ENCODE measurements around the gene C10orf67. TPM values are rescaled to one million over a fixed set of nuclear protein-coding genes. Genes with fewer than 3 reads are reported as not detected.
"Not testable (repeated sequence)": the region's sequence is repeated elsewhere in the genome, so short reads cannot be mapped to it uniquely, and the experiment has no call there.

C10orf67 gene
- total RNA-seq, 2 donors from 2014 or later, result not detected

DNA sequence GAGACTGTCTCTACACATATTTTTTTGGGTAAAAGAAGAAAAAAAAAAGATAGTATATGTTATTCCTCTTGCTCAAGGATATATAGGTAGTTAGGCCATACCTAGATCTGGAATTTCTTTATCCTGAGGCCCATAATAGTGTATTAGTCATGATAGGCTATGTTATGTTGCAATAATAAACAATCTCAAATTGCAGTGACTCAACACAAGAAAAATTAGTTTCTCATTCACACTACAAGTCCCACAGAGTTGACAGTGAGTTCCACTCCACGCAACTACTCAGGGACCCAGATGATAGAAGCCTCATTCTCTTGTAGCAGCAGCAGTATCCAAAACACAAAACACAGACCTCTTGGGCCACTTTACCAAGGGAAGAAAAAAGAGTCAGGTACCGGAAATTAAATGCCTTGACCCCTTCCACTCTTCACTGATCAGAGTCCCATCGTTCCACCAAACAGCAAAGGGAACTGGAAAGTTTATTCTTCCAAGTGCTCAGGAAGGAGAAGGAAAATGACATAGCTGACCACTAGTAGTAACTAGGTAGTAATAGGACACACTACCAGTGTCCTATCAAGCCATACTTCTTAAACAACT, 7.4 kb upstream of the C10orf67 start:
- no peak for ATAC-seq
- no peak for DNase-seq (ENCODE audit: low spot score)
- peaks cover 10 to 14% of the 10 kb centered on the region in 2 donors for H3K27me3 Mint-ChIP-seq
- no peak overlapping the region for H3K27ac Mint-ChIP-seq
- H3K4me1 Mint-ChIP-seq (ENCODE audit: low read depth in 2 of 2), result no peaks in the 10 kb centered on the region
- no peak overlapping the region for H3K4me3 Mint-ChIP-seq
- H3K36me3 Mint-ChIP-seq, result no peaks in the 10 kb centered on the region
- H3K9me3 Mint-ChIP-seq, result no peaks in the 10 kb centered on the region

DNA sequence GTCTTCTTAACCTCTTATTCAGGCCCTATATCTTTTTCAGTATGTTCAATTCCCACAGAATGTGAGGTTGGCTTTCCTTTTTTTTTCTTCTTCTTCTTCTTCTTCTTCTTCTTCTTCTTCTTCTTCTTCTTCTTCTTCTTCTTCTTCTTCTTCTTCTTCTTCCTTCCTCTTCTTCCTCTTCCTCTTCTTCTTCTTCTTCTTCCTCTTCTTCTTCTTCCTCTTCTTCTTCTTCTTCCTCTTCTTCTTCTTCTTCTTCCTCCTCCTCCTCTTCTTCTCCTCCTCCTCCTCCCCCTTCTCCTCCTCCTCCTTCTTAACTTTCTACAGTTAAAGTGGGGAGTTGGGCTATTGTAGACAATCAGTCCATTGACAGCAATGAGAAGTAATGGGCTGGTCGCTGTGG, 6.1 kb upstream of the C10orf67 start:
- H3K27me3 Mint-ChIP-seq, result peaks cover 8 to 10% of the 10 kb centered on the region in 2 donors
- not testable (repeated sequence) for H3K27ac Mint-ChIP-seq; DNase-seq (ENCODE audit: low spot score); ATAC-seq; H3K4me3 Mint-ChIP-seq; H3K36me3 Mint-ChIP-seq; H3K4me1 Mint-ChIP-seq (ENCODE audit: low read depth in 2 of 2); H3K9me3 Mint-ChIP-seq

DNA sequence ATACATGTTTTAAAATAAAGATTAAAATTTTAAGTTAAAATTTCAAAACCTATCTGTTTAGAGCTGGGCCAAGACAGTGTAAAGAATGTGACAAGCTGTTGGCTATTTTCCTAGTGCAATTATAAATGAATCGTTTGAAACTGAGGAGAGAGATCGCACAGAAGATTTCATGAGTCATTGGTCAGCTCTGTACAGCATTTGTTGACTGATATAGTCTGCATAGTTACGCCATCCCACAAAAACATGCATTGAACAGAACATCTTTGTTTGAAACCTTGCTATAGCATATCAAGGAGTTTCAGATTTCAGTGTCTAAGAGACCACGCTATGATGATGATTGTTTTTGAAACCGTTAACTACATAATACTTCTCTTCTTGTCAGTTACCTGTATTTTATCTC, 1.3 kb upstream of the C10orf67 start:
- Mint-ChIP-seq H3K4me1 (ENCODE audit: low read depth in 2 of 2) (peaks cover 0 to 3% of the 10 kb centered on the region in 2 donors), H3K27me3 (peaks cover 26 to 35% of the 10 kb centered on the region in 2 donors), H3K36me3 (no peaks in the 10 kb centered on the region), H3K27ac (no peak overlapping the region), H3K4me3 (no peak overlapping the region), H3K9me3 (no peaks in the 10 kb centered on the region)
- ATAC-seq (no peak), DNase-seq (ENCODE audit: low spot score) (no peak)

- H3K4me3 Mint-ChIP-seq, result no peak overlapping the region
- H3K27ac Mint-ChIP-seq, result no peak overlapping the region
- DNase-seq (ENCODE audit: low spot score) (no peak), ATAC-seq (no peak)
- peaks cover 0 to 3% of the 10 kb centered on the region in 2 donors for H3K4me1 Mint-ChIP-seq (ENCODE audit: low read depth in 2 of 2)
- no peaks in the 10 kb centered on the region for H3K36me3 Mint-ChIP-seq
- H3K27me3 Mint-ChIP-seq, result peaks cover 30 to 35% of the 10 kb centered on the region in 2 donors
- no peaks in the 10 kb centered on the region for H3K9me3 Mint-ChIP-seq
Measured at GRCh38 chr10:23343591-23344240, 881 bp downstream of the C10orf67 start.

- Mint-ChIP-seq H3K36me3 (no peaks in the 10 kb centered on the region), H3K4me3 (no peak overlapping the region), H3K27ac (no peak overlapping the region), H3K9me3 (no peaks in the 10 kb centered on the region), H3K4me1 (ENCODE audit: low read depth in 2 of 2) (peaks cover 0 to 3% of the 10 kb centered on the region in 2 donors), H3K27me3 (peaks cover 30 to 34% of the 10 kb centered on the region in 2 donors)
- DNase-seq (ENCODE audit: low spot score) (no peak), ATAC-seq (no peak)
Measured at GRCh38 chr10:23342213-23342884, 2.2 kb downstream of the C10orf67 start.

DNA sequence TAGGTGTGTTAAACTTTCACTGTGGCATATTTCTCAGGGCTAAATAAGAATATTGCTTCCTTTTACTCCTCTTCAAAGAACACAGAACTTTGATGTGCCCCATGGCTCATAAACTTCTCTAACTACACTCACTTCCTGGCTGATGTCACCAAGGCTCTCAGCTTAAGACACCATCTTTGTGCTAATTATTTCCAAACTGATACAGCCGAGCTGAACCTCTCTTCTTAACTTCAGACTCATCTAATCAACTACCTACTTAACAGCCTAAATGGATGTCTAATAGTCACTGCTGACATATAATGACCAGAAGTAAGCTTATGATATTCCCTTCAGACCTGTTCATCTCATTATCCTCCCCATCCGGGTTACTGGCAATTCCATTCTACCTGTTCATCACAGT, 3.6 kb downstream of the C10orf67 start:
- Mint-ChIP-seq H3K36me3 (no peaks in the 10 kb centered on the region), H3K27ac (no peak overlapping the region), H3K27me3 (peaks cover 30 to 34% of the 10 kb centered on the region in 2 donors), H3K9me3 (no peaks in the 10 kb centered on the region), H3K4me3 (no peak overlapping the region), H3K4me1 (ENCODE audit: low read depth in 2 of 2) (peaks cover 0 to 3% of the 10 kb centered on the region in 2 donors)
- DNase-seq (ENCODE audit: low spot score), result no peak
- ATAC-seq, result no peak

DNA sequence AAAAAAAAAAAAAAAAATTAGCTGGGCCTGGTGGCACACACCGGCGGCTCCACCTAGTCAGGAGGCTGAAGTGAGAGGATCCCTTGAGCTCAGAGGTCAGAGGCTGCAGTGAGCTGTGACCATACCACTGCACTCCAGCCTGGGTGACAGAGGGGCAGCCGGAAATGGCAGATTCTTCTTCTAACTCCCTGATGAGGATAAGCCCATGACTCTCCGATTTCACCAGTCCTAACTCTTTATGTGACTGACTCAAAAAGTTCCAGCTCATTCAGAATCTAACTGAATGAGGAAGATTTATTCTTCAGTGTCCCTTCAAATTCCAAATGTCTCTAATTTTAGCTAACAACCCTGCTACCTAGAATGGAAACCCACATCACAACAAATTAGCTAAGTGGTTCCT, 4.2 kb downstream of the C10orf67 start:
- Mint-ChIP-seq H3K27me3 (peaks cover 30 to 35% of the 10 kb centered on the region in 2 donors), H3K4me3 (no peak overlapping the region), H3K36me3 (no peaks in the 10 kb centered on the region), H3K9me3 (no peaks in the 10 kb centered on the region), H3K27ac (no peak overlapping the region), H3K4me1 (ENCODE audit: low read depth in 2 of 2) (peaks cover 0 to 3% of the 10 kb centered on the region in 2 donors)
- ATAC-seq, result no peak
- DNase-seq (ENCODE audit: low spot score), result no peak

DNA sequence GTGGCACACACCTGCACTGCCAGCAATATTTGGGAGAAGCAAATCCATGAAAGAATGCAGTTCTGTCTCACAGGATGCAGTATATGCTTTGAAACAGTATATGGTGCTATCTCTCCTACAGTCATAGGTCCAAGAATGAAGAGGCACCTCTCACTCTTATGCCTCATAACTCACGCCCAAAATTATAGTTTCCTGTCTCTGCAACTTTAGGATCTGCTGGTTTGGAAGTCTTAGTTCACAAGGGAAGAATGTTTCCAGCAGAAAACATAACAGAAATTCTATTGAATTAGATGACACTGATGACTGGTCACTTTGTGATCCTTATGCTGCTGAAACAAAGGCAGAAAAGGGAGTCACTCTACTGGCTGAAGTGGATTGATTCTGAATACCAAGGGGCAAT, 5.7 kb downstream of the C10orf67 start:
- no peaks in the 10 kb centered on the region for H3K9me3 Mint-ChIP-seq
- H3K27ac Mint-ChIP-seq, result no peak overlapping the region
- H3K4me3 Mint-ChIP-seq, result no peak overlapping the region
- H3K4me1 Mint-ChIP-seq (ENCODE audit: low read depth in 2 of 2), result no peaks in the 10 kb centered on the region
- DNase-seq (ENCODE audit: low spot score), result no peak
- H3K36me3 Mint-ChIP-seq, result no peaks in the 10 kb centered on the region
- H3K27me3 Mint-ChIP-seq, result peaks cover 23 to 29% of the 10 kb centered on the region in 2 donors
- no peak for ATAC-seq

GRCh38 chr10:23338155-23338828, 6.3 kb downstream of the C10orf67 start:
- ATAC-seq (no peak), DNase-seq (ENCODE audit: low spot score) (no peak)
- no peak overlapping the region for H3K27ac Mint-ChIP-seq
- H3K36me3 Mint-ChIP-seq, result no peaks in the 10 kb centered on the region
- H3K9me3 Mint-ChIP-seq, result no peaks in the 10 kb centered on the region
- peaks cover 23 to 29% of the 10 kb centered on the region in 2 donors for H3K27me3 Mint-ChIP-seq
- H3K4me1 Mint-ChIP-seq (ENCODE audit: low read depth in 2 of 2), result no peaks in the 10 kb centered on the region
- no peak overlapping the region for H3K4me3 Mint-ChIP-seq

DNA sequence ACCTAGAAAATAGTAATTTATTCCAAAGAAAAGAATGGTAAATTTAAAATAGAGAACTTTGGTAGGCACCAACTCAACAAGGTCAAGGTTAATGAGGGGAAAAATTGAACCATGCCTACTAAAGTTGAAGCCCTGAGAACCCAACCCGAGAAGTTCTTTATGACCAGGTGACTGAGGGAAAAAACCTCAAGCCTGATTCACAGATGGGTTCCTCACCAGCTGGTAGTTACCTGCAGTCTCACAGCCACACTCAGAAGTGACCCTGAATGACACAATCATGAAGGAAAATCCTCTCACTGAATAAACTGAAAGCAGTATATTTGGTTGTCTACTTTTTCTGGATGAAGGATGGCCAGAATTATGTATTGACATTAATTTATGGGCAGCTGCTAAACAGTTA, 7.0 kb downstream of the C10orf67 start:
- H3K27ac Mint-ChIP-seq, result no peak overlapping the region
- H3K9me3 Mint-ChIP-seq, result no peaks in the 10 kb centered on the region
- no peak overlapping the region for H3K4me3 Mint-ChIP-seq
- no peaks in the 10 kb centered on the region for H3K36me3 Mint-ChIP-seq
- no peak for ATAC-seq
- peaks cover 17 to 25% of the 10 kb centered on the region in 2 donors for H3K27me3 Mint-ChIP-seq
- no peak for DNase-seq (ENCODE audit: low spot score)
- H3K4me1 Mint-ChIP-seq (ENCODE audit: low read depth in 2 of 2), result no peaks in the 10 kb centered on the region

- no peak overlapping the region for H3K4me3 Mint-ChIP-seq
- peaks cover 3% of the 10 kb centered on the region for H3K9me3 Mint-ChIP-seq
- H3K27ac Mint-ChIP-seq, result no peak overlapping the region
- no peaks in the 10 kb centered on the region for H3K4me1 Mint-ChIP-seq (ENCODE audit: low read depth in 2 of 2)
- no peak for ATAC-seq
- H3K36me3 Mint-ChIP-seq, result no peaks in the 10 kb centered on the region
- no peak for DNase-seq (ENCODE audit: low spot score)
- peaks cover 3% of the 10 kb centered on the region in 2 donors for H3K27me3 Mint-ChIP-seq
Measured at GRCh38 chr10:23331567-23332301, 12.9 kb downstream of the C10orf67 start.

DNA sequence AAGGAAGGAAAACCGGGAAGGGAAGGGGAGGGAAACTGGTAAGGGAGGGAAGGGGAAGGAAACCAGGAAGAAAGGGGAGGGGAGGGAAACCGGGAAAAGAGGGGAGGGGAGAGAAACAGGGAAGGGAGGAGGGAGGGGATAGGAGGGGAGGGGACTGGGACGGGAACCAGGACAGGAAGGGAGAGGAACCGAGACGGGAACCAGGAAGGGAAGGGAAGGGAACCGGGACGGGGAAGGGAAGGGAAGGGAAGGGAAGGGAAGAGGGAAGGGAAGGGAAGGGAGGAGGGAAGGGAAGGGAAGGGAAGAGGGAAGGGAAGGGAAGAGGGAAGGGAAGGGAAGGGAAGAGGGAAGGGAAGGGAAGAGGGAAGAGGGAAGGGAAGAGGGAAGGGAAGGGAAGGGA, 13.6 kb downstream of the C10orf67 start:
- H3K9me3 Mint-ChIP-seq, result peaks cover 3% of the 10 kb centered on the region
- H3K4me3 Mint-ChIP-seq, result no peak overlapping the region
- H3K27me3 Mint-ChIP-seq, result peaks cover 5 to 8% of the 10 kb centered on the region in 2 donors
- DNase-seq (ENCODE audit: low spot score), result no peak
- no peak overlapping the region for H3K27ac Mint-ChIP-seq
- no peaks in the 10 kb centered on the region for H3K4me1 Mint-ChIP-seq (ENCODE audit: low read depth in 2 of 2)
- no peaks in the 10 kb centered on the region for H3K36me3 Mint-ChIP-seq
- ATAC-seq, result no peak

- Mint-ChIP-seq H3K4me1 (ENCODE audit: low read depth in 2 of 2) (no peaks in the 10 kb centered on the region), H3K27ac (no peak overlapping the region), H3K9me3 (peaks cover 3% of the 10 kb centered on the region), H3K27me3 (peaks cover 13 to 22% of the 10 kb centered on the region in 2 donors), H3K4me3 (no peak overlapping the region), H3K36me3 (no peaks in the 10 kb centered on the region)
- no peak for DNase-seq (ENCODE audit: low spot score)
- ATAC-seq, result no peak
Measured at GRCh38 chr10:23326544-23327307, 17.9 kb downstream of the C10orf67 start.
